ENCODE measurements around the gene SCN4B.

GRCh38 chr11:118132385-118133151 lies 20.1 kb downstream of the SCN4B start:
- TF ChIP-seq CTCF (optimal IDR thresholded peaks at IDR 0.05 in 1 of 3, IDR thresholded peaks at IDR 0.05 in 1 of 3, conservative IDR thresholded peaks at IDR 0.05 in 1 of 3; ENCODE audit: extremely low read depth in 1 of 3, insufficient read depth in 2 of 3, low read length in 3 of 3) (no peak), EZH2 (IDR thresholded peaks at IDR 0.05; ENCODE audit: low read length) (no peak)
